Measurements from ENCODE around the gene POGLUT2. TPM values are rescaled to one million over a fixed set of nuclear protein-coding genes. Genes with fewer than 3 reads are reported as not detected.

POGLUT2 gene
- total RNA-seq, 4 donors from 2014 or later, result 3.5 to 40.3 (median 17.2) TPM

DNA sequence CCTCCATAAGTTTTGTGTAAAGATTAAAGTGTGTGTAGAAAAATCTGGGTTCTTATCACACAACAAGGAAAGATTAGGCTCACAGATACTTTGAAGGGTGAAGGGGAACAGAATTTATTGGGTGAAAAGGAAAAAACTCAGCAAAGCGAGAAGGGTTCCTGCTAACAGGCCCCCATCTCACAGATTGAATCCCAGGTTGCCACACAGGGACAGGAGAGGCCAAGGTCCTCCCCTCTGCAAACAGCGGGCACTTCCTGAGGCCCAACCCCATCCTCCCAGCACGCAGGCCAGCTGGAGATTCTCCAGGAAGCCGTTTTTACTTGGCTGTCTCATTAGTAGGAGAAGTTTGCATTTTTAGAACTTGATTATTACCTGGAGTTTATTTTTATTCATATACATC lies 31.9 kb upstream of the POGLUT2 start:
- no peaks in the 10 kb centered on the region for H3K9me3 ChIP-seq
- intact Hi-C loops (cut with DNase I; ENCODE audit: low total_unique reads), result no loop called here
- H3K27me3 ChIP-seq, result no peaks in the 10 kb centered on the region
- no peak overlapping the region for H3K4me3 ChIP-seq
- no peak for TF ChIP-seq POLR2A (IDR thresholded peaks at IDR 0.05)
- TF ChIP-seq, protein P1, sequence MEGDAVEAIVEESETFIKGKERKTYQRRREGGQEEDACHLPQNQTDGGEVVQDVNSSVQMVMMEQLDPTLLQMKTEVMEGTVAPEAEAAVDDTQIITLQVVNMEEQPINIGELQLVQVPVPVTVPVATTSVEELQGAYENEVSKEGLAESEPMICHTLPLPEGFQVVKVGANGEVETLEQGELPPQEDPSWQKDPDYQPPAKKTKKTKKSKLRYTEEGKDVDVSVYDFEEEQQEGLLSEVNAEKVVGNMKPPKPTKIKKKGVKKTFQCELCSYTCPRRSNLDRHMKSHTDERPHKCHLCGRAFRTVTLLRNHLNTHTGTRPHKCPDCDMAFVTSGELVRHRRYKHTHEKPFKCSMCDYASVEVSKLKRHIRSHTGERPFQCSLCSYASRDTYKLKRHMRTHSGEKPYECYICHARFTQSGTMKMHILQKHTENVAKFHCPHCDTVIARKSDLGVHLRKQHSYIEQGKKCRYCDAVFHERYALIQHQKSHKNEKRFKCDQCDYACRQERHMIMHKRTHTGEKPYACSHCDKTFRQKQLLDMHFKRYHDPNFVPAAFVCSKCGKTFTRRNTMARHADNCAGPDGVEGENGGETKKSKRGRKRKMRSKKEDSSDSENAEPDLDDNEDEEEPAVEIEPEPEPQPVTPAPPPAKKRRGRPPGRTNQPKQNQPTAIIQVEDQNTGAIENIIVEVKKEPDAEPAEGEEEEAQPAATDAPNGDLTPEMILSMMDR (IDR thresholded peaks at IDR 0.05), result no peak
- no peaks in the 10 kb centered on the region for H3K4me1 ChIP-seq
- no peak for DNase-seq
- H3K27ac ChIP-seq, result no peak overlapping the region
- H3K36me3 ChIP-seq, result no peaks in the 10 kb centered on the region

DNA sequence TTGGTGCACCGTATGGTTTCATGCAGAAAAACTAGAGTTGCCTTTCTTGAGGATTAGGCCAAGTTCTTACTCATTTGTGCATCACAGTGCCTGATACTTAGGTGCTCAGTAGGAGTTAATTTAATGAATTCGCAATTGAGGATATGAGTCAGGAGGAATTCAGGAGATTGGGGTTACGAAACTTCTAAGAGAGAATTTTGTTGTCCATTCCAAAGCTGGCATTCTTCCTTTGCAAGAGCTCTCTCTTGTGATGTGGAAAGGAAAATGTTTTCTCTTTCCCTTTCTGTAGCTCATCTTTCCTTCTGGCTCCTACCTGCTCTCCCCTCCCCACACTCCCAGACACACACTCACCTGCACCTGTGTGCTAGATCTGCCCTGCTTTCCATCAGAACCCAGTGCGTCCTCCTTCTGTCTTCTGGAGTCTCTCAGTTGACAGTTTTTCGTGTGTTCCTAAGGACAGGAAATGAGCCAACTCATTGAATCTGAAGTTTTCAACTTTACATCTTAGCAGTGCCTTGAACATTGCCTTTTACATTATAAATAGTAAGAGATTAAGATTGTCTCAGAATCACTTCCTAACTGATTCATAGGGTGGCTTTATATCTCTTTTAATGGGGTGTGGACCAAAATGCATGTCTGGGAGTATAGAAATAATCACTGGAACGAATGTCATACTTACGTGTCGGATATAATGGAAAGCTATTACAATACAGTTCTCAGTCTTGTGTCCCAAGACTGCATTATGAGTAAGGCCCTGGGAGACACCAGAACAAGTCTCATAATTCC lies 27.3 kb upstream of the POGLUT2 start:
- Histone ChIP-seq H3K27me3 (no peaks in the 10 kb centered on the region), H3K4me3 (no peak overlapping the region), H3K36me3 (no peaks in the 10 kb centered on the region), H3K9me3 (no peaks in the 10 kb centered on the region), H3K4me1 (no peaks in the 10 kb centered on the region), H3K27ac (no peak overlapping the region)
- intact Hi-C loops (cut with DNase I; ENCODE audit: low total_unique reads), result no loop called here
- TF ChIP-seq, protein P1 (IDR thresholded peaks at IDR 0.05), result no peak
- no peak for TF ChIP-seq POLR2A (IDR thresholded peaks at IDR 0.05)
- no peak for DNase-seq

GRCh38 chr13:102825400-102825799 lies 26.6 kb upstream of the POGLUT2 start:
- no peaks in the 10 kb centered on the region for H3K36me3 ChIP-seq
- TF ChIP-seq POLR2A (IDR thresholded peaks at IDR 0.05), result no peak
- TF ChIP-seq, protein P1 (IDR thresholded peaks at IDR 0.05), result no peak
- intact Hi-C loops (cut with DNase I; ENCODE audit: low total_unique reads), result no loop called here

DNA sequence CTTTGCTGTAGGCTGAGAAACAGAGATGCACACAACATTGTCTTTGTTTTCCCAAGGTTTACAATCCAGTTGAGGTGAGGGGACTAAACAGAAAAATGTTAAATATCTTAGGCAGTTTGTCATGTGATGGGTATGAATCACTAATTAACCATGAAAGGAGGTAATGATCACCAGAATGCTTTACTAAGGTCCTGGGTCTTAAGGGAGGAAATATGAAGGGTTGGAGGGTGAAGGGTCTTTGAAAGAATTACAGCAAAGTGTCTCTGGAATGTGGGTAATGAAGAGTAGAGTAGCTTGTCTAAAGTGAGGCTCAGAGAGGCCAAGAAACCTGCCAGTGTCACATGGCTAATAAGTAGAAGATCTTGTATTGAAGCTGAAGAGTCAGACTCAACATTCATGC lies 19.1 kb upstream of the POGLUT2 start:
- no peaks in the 10 kb centered on the region for H3K9me3 ChIP-seq
- no peaks in the 10 kb centered on the region for H3K27me3 ChIP-seq
- intact Hi-C loops (cut with DNase I; ENCODE audit: low total_unique reads), result no loop called here
- no peaks in the 10 kb centered on the region for H3K4me1 ChIP-seq
- DNase-seq, result no peak
- no peak overlapping the region for H3K27ac ChIP-seq
- H3K4me3 ChIP-seq, result no peak overlapping the region
- H3K36me3 ChIP-seq, result no peaks in the 10 kb centered on the region
- TF ChIP-seq POLR2A (IDR thresholded peaks at IDR 0.05), result no peak
- TF ChIP-seq, protein P1 (IDR thresholded peaks at IDR 0.05), result no peak

More at GRCh38 chr13:102825400-102825799, 26.6 kb upstream of the POGLUT2 start:
- DNase-seq, result no peak
- Histone ChIP-seq H3K4me3 (no peak overlapping the region), H3K27me3 (no peaks in the 10 kb centered on the region), H3K27ac (no peak overlapping the region), H3K9me3 (no peaks in the 10 kb centered on the region), H3K4me1 (no peaks in the 10 kb centered on the region)

DNA sequence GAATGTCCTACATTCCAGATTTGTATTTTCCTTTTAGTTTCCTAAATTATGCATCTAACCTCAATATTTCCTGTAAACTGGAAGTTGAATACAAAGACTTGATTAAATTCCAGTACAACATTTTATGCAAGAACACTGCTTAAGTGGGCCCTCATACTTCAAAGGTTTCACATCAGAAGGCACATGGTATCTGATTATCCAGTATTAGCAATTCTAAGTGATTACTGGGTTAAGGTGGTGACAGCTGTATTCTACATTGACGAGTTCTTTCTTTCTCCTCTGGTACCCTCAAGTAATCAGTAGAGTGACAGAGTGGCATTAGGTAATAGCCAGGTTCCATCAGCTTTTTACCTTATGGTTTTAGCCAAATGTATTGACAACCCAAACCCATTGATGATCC lies 18.5 kb upstream of the POGLUT2 start:
- DNase-seq, result no peak
- Histone ChIP-seq H3K4me3 (no peak overlapping the region), H3K27ac (no peak overlapping the region), H3K9me3 (no peaks in the 10 kb centered on the region), H3K4me1 (no peaks in the 10 kb centered on the region), H3K36me3 (no peaks in the 10 kb centered on the region), H3K27me3 (no peaks in the 10 kb centered on the region)
- TF ChIP-seq POLR2A (IDR thresholded peaks at IDR 0.05), result no peak
- TF ChIP-seq, protein P1 (IDR thresholded peaks at IDR 0.05), result no peak
- intact Hi-C loops (cut with DNase I; ENCODE audit: low total_unique reads), result no loop called here
